ENCODE measurements around the gene TNFAIP2.

TNFAIP2 gene

GRCh38 chr14:103097244-103097993, 25.8 kb upstream of the TNFAIP2 start:
- TF ChIP-seq CTCF (IDR thresholded peaks at IDR 0.05) = no peak

DNA sequence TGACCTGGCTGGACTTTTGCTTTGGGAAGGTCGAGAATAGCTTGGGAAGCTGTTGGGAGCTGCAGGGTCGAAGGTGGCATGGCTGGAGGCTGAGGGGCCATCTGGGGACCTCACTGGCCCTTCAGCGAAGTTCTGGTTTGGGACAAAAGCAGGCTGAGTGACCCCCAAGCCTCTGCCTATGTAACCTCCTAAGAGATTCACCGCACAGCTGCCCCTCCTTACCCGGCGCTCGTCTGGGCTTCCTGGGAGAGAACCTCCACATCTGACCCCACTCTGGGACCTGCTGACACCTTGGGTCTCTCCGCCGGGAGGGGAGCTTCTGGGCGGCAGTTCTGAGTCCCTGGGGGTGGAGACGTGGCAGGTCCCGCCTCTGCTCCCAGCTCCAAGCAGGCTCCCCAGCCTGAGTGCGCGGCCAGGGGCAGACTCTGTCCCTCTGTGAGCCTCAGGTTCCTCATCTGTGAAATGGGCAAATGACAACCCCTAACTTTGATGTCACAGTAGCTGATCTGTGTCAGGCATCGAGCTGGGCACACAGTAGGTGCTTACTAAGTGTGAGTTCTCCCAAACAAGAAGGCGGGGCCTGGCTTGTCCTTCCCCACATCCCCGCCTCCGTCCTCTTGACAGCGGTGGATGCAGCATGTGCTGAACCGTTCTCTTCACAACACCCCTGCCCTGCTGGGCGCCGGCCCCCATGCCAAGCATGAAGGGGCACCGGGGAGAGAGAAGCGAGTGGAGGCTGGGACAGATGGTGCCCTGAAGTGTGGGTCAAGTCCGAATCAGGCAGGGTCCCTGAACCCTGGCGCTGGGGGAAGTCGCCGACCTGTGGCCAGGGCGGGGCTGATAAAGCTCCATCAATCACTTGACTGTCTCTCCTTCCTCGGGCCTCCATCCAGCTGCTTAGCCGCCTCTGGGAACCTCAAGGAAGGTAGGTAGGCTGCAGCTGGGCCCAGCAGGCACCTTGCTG, 25.0 kb upstream of the TNFAIP2 start:
- TF ChIP-seq CTCF (IDR thresholded peaks at IDR 0.05) = no peak

DNA sequence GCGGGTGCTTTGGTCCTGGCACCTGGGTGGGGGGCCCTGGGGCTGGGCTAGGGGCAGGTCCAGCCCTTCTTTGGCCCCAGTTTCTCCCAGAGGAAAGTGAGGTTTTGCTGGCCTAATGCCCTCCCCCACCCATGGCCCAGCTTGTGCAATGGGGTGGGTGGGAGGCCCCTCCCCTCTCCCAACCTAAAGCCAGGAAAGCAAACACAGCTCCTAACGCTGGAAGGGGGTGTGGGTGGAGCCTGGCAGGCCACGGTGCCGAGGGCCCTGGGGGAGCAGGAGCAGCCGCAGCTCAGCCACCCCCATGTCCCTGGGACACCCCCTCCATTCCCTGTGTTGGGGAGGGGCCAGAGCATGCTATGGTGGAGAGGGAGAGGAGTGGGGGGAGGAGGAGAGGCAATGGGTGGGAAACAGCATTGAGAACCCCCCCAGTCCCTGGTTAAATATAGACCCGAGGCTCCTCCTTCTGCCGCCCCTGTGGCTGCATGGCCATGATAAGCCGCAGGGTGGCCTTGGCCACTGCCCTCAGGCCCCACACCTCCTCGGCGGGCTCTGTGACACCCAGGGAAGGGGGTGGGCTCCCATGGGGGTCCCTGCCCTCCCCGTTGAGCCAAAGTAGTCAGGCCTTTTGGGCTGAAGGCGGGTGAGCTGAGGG, 24.1 kb upstream of the TNFAIP2 start:
- TF ChIP-seq CTCF (IDR thresholded peaks at IDR 0.05) = no peak

GRCh38 chr14:103099733-103100280, 23.5 kb upstream of the TNFAIP2 start:
- TF ChIP-seq CTCF (IDR thresholded peaks at IDR 0.05) = no peak

GRCh38 chr14:103100281-103101121, 22.8 kb upstream of the TNFAIP2 start:
- no peak for TF ChIP-seq CTCF (IDR thresholded peaks at IDR 0.05)

DNA sequence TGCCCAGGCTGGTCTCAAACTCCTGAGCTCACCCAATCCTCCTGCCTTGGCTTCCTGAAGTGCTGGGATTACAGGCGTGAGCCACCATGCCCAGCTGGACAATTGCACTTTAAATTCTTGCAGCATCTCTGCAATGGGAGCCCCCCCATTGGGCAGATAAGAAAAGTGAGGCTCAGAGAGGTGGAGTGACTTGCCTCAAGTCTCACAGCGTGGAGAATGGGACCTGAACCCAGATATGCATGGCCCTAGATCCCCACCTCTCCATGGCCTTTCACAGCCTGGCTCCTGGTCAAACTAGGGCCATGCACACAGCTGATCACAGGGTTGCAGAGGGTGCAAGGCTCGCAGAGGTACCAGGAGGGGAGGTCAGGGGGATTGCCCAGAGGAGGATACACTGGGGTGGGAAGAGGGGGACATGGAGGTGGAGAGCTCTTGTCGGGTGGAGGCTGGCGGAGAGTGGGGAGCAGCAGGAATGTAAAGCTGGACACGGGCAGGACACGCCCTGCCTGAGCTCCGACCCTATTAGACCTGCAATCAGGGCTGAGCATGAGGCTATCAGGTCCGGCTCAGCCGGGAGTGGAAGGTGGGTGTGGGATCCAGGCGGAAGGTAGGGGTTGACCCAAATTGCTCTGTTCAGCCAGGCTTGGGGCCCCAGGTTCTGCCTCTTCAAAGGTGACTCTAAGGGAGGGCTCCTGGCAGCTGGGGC, 21.9 kb upstream of the TNFAIP2 start:
- no peak for TF ChIP-seq CTCF (IDR thresholded peaks at IDR 0.05)
